NCI-H2107 treated with DMSO at 0.1 percent for 48 hours (cell line): ENCODE data around the gene CHAF1B.
A peak's percentile ranks its signal among the peaks of the same experiment; 100 is the strongest.
"Not testable (repeated sequence)": the region's sequence is repeated elsewhere in the genome, so short reads cannot be mapped to it uniquely, and the experiment has no call there.

Source experiments
- DNase-seq: peaks from one replicate; lab custom pipeline; 2025; ENCODE audit not compliant: unreplicated experiment; lab: John Stamatoyannopoulos, UW

Gene CHAF1B

DNA sequence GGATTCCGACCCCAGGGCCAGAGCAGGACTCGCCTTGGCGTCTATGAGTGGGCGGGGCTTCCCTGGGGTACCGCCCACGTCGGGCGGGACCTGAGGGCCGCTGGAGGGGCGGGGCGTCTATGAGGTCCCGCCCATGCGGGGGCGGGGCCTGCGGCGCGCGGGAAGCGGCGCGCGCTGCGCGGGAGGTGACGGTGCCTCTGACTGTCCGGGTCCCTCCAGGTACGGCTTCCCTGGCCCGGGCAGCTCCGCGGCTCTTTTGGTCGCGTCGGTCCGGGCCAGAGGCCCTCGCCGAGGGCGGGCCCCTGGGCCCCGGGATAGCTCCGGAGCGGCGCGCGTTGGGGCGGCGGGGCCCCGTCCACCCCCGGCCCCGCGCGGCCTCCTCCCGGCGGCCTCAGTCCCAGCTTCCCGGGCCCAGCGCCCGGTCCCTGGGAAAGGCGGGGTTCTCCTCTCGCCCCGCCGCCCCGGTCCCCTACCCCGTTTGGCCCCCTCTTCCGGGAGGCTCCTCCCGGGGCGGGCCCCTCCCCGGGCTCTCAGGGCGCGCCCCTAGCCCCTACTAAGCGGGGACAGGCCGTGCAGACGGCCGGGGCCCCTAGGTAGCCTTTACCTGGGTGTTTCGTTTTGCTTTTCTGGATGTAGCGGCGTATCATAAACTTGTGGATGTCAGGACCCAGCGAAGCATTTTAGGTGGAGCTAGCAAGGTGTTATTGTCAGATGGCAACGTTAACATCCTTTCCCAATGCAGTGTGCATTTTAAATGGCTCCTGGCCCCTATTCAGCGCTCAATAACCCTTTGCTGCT, at the start of gene CHAF1B:
Gene CHAF1B (plus strand): TSS at position 160 of the 798 bp plus-strand sequence. CDS start 745 bp downstream, outside the sequence.
- peak; percentile 28 for DNase-seq

DNA sequence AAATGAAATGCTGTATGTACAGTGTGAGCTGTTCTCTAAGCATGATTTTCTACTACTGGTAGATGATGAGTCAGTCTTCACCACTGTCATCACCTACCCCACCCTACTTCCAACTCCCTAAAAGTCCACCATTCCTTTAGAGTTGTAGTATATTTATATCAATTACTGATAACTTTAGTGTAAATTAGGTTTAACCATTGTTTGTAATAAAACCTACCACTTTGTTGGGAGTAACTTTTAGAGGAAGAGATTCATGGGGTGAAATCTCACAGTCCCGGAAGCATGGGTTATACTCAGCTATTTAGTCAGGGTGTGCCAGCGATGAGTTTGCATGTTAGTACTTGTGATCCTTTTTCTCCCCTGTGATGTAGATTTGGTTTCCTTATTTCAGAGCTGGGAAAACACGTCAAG, 48.1 kb upstream of the CHAF1B start:
- DNase-seq, result no peak

DNA sequence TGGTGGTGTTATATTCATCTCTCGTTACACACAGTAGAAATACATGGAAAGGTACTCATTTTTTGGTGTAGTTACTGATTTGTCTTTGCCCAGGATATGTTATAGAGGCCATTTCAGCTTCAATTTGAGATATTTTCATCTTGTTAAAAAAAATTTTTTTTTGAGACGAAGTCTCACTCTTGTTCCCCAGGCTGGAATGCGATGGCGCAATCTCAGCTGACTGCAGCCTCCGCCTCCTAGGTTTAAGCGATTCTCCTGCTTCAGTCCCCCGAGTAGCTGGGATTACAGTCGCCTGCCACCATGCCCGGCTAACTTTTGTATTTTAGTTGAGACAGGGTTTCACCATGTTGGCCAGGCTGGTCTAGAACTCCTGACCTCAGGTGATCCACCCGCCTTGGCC, 46.2 kb upstream of the CHAF1B start:
- DNase-seq, result no peak

DNA sequence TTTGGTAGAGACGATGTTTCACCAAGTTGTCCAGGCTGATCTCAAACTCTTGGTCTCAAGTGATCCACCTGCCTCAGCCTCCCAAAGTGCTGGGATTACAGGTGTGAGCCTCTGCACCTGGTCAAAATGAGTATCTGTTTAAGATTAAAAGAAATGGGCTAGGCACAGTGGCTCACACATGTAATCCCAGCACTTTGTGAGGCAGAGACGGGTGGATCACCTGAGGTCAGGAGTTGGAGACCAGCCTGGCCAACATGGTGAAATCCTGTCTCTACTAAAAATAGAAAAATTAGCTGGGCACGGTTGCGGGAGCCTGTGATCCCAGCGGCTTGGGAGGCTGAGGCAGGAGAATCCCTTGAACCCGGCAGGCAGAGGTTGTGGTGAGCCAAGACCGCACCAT, 42.6 kb upstream of the CHAF1B start:
- DNase-seq, result not testable (repeated sequence)

DNA sequence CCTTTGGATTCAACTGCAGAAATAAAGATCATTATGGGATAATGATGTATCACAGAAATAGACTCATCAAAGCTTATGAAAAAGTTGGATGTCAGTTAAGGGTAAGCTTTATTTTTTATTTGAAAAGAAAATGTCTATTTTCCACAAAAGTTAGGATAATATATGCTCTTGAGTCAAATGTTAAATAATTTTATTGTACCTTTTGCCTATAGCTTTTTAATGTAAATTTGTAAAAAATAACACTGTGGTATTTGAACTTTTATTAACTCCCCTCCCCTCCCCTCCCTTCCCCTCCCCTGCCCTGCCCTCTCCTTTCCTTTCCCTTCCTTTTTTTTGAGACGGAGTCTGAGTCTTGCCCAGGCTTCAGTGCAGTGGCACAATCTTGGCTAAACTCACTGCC, 40.3 kb upstream of the CHAF1B start:
- DNase-seq, result no peak

DNA sequence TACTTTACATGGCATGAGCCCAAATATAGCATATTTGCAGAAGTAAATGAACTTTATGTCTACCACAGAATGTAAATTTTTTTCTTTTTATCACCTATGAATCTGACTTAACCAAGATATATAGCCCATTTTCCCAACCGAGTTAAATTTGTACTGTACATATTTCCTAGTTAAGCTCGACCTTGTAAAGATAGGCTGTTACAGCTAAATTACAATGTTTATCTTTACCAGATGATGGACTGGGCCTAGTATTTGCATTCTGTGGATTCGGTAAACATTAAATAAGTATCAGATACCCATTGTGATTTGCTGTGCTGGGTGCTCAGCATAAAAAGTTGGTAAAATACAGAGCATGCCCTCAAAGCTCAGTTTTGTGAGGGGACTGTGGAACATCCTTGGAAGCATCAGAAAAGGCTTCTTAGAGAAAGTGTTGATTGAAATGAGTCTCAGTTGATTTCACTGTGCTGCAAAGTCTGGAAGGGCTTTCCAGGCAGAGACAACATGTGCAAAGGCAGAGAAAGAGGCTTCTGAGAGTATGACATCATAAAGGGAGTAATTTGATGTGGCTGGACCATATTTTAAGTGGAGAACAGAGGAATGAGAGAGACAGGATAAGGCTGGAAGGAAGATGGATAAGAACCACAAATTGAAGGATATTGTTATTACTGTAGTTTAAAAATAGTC, 37.8 kb upstream of the CHAF1B start:
- DNase-seq, result no peak

DNA sequence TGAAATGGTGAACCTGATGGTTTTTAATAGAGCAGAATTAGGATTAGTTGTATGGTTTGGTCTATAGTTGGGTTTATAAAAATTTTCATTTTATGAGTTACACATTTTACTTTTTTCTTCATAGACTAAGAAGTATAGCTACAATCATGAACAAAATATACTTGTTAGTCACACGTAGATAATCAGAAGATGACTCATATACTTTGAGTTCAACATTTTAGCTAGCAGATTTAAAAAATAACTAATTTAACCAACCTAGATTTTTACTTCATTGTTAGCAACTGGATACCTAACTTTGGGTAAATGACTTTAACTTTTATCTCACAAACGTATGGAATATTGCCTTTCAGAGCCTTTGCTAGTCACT, 37.2 kb upstream of the CHAF1B start:
- no peak for DNase-seq

DNA sequence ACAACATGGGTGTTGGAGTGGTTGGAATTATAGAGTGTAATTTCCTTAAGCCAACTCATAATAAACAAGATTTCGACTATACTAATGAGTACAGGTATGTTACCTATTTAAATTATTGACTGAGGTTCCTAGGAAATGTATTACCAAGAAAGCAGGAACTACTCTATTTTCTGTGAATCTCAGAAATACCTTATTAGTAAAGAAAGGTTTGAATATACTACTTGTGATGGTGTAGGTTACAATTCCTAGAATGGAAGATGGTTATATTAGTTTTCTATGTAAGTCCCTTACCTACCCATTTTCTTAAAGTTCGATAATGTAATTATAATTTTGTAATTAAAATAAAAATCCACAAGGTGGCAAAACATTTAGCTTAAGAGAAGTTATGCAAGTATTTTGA, 35.9 kb upstream of the CHAF1B start:
- no peak for DNase-seq

DNA sequence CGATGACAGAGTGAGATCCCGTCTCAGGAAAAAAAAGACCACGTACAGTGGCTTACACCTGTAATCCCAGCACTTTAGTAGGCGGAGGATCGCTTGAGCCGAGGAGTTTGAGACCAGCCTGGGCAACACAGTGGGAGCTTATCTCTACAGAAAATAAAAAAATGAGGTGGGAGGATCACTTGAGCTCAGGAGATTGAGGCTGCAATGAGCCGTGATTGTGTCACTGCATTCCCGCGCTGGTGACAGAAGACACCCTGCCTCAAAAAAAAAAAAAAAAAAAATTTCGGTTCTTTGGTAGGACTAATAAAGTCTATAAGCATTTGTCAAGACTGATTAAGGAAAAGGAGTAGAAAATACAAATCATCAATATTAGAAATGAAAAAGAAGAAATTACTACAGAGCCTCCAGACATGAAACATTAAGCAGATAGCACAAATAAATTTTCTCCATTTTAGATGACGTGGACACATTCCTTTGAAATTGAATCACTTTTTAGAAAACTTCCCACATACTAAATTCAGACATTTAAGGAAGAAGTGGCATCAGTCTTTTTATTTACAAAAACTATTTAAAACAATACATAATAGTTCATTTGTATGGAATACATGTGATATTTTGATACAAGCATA, 34.8 kb upstream of the CHAF1B start:
- no peak for DNase-seq

DNA sequence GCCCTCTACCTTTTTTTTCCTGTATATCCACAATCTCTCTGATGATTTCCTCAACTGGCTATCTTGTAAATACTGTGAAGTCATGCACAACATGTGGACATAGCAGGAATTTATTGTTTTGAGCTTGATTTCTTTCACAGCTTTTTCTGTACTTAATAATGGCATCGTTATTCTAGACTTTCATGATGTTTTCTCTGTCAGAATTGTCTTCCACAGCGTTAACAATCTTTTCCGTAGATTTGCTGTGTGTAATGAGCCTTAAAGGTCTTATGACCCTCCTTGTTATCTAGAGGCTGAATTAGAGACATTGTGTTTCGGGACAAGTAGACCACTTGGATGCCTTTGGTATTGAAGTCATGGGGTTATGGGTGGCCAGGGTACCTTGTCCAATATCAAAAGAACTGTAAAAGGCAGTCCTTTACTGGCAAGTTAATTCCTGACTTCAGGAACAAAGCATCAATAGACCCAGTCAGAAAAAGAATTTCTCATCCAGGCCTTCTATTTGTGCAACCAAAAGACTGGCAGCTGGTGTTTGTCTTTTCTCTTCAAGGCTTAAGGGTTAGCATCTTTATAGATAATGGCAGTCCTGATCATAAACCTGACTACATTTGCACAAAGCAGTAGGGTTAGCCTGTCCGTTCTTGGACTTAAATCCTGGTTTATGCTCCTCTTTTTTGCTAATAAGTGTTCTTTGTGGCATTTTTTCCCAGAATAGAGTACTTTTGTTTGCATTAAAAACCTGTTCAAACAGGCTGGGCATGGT, 30.1 kb upstream of the CHAF1B start:
- DNase-seq, result no peak

DNA sequence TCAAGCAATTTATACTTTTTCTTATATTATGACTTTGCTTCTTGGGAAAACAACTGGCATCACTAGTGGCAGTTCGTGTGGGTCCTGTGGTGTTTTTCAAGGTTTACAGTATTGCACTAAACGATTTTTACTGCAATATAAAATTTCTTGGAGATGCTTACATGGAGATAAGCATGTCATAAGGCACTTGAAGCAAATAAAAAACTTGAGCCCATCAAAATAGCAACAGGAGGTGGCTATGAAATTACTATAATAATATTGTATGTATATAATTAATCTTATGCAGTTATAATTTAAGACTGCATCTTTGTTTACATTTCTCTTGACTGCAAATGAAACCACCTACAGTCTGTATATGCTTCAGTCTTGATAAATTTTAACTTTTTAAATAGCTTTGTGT, 29.3 kb upstream of the CHAF1B start:
- DNase-seq, result no peak

DNA sequence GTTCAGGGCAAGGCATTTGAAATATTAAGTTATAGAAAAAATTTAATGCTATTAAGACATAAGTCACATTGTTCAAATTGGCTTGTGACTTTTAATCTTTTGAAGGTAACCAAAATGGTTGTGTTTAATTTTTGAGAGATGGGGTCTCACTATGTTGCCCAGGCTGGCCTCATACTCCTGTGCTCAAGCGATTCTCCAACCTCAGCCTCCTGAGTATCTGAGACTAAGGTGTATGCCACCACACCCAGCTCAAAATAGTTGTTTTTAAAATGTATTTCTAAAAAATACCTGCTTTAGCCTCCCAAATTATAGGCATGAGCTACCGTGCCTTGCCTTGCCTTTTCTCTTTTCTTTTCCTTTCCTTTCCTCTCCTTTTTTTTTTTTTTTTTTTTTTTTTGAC, 26.0 kb upstream of the CHAF1B start:
- no peak for DNase-seq

DNA sequence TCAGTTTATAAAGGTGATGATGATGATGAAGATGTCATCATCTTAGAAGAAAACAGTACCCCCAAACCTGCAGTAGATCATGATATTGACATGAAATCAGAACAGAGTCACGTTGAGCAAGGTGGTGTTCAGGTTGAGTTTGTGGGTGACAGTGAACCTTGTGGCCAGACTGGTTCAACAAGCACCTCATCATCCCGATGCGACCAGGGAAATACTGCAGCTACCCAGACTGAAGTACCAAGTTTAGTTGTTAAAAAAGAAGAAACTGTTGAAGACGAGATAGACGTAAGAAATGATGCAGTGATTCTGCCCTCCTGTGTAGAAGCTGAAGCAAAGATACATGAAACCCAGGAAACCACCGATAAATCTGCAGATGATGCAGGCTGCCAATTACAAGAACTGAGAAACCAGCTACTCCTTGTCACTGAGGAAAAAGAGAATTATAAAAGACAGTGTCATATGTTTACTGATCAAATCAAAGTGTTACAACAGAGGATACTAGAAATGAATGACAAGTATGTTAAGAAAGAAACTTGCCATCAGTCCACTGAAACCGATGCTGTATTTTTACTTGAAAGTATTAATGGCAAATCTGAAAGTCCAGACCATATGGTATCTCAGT, 16.0 kb upstream of the CHAF1B start:
- DNase-seq, result no peak

DNA sequence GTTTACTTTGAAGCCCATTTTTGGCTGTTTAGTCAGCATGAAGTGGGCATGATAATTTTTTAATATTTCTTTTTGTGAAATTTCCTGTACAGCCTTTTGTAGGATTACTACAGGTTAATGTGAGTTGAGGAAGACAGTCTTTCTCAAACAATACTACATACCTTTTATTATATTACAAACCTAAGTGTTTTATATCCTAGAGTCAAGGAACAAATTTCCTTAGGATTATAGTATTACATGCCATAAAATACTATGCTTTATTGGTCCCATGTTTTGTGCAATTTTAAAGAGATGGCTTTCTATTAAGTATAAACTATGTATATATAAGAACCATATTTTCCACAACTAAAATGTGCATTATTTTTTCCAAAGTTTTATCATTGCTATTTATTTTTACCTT, 9.2 kb upstream of the CHAF1B start:
- DNase-seq, result no peak

DNA sequence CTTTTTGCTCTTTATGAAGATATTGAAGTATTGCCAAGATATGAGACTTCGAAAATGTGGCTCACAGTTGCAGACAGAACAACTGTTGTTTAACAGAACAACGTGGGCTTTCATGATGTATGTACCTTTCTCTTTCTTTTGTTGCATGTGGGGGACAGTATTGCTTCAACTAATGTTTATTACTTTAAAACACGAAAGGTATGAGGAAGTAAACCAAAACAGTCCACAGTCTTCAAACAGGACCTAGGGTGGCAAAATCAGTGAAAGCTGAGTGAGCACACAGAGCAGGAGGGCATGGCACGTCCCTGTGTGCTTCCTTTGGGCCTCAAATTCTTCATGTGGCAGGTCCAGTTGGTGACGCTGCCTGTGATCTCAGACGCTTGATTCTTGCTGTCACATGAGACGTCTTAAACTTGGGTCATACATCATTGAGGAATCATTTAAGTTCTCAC, 7.8 kb upstream of the CHAF1B start:
- DNase-seq, result no peak

DNA sequence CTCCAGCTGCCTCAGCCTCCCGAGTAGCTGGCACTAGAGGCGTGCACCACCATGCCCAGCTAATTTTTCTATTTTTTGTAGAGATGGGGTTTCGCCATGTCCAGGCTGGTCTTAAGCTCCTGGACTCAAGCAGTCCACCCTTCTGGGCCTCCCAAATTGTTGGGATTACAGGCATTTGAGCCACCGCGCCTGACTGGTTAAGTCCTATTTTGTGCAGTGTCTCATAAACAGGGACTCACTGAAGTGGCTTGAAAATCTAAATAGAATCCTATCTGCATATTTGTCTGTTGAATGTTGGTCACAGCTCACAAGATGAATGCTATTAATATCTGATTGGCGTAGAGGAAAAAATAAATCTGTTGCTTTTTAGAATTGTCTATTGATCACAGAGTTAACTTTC, 5.9 kb upstream of the CHAF1B start:
- DNase-seq, result no peak

DNA sequence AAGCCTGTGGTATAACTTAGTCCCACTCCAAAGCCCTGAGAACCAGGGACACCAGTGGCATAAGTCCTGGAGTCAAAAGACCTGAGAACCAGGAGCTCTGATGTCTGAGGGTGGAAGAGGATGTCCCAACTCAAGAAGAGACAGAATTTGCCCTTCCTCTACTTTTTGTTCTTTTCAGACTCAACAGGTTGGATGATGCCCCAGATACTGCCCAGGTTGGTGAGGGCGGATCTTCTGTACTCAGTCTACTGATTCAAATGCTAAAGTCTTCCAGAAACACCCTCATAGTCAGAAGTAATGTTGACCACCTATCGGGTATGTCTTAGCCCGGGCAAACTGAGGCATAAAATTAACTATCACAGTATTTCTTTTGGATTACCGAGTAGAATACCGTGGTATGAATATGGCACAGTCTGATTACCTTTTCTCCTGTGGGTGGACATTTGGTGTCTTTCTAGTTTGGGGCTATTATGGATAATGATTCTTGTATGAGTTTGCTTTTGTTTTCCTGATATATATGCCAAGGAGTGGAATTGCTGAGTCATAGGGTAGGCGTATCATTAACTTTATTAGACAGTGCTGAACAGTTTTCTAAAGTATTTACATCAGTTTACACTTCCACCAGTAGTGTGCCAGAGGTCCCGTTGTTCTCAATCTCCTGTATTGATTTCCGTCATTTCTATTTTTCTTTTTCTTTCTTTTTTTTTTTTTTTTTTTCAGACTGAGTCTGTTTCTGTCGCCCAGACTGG, 3.2 kb upstream of the CHAF1B start:
- DNase-seq, result no peak

DNA sequence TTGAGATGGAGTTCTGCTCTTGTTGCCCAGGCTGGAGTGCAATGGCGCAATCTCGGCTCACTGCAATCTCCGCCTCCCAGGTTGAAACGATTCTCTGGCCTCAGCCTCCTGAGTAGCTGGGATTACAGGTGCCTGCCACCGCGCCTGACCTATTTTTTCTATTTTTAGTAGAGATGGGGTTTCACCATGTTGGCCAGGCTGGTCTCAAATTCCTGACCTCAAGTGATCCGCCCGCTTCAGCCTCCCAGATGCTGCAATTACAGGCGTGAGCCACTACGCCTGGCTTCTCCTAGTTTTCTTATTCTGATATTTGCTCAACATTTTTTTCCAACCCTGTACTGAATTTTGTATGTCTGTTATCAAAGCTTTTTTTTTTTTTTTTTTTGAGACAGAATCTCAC, 2.5 kb upstream of the CHAF1B start:
- DNase-seq, result not testable (repeated sequence)

DNA sequence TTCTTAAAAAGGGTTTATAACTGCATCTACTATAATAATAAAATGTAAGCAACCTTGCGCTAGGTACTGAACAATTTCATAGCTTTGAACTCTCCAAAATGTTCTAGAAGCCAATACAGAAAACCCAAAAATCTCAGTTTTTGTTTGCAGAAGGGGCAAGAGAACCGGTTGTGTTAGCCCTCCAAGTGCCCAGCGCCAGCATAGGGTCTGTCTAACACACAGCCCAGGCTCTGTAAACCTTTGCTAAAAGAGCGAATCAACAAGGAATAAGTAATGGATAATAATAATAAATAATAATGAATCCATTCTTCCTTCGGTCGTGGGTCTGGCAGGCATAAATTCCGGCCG, 333 bp upstream of the CHAF1B start:
- no peak for DNase-seq

DNA sequence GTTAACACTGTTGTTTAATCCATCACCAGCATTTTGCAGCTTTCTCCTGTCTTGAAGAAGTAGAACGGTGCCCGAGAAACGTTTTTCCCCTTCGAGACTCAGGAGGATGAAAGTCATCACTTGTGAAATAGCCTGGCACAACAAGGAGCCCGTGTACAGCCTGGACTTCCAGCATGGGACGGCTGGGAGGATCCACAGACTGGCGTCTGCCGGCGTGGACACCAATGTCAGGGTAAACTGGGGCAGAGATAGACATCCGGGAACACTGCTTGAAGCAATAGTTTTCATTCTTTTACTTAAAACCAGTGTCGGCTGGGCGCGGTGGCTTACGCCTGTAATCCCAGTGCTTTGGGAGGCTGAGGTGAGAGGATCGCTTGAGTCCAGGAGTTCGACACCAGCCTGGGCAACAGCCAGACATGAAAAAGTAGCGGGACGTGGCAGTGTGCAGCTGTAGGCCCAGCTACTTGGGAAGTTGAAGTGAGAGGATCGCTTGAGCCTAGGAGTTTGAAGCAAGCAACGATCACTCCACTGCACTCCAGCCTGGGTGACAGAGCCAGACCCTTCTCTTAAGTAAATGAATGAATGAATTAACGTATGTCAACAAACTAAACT, 945 bp downstream of the CHAF1B start:
- no peak for DNase-seq
